Activated CD8-positive, alpha-beta memory T cell treated with anti-CD3 and anti-CD28 coated beads for 36 hours (primary cell): ENCODE data around the gene LZTR1. TPM values are rescaled to one million over a fixed set of nuclear protein-coding genes. Genes with fewer than 3 reads are reported as not detected.
"Not testable (repeated sequence)": the region's sequence is repeated elsewhere in the genome, so short reads cannot be mapped to it uniquely, and the experiment has no call there.

Experiments
- CTCF ChIA-PET: fragments of 350-600 bp; sonication (Branson Sonifier 250); formaldehyde crosslinking; loops from one replicate; lab custom pipeline; 2021; ENCODE audit warnings: antibody characterized with exemption; lab: Charles Lee
- POLR2A ChIA-PET: fragments of 350-600 bp; sonication (Branson Sonifier 250); formaldehyde crosslinking; loops from one replicate; lab custom pipeline; 2021; ENCODE audit warnings: antibody characterized with exemption; lab: Charles Lee
- total RNA-seq, 2 experiments: library from RNA; stranded (reverse); gene quantifications; one replicate each; pipeline ENCODE4 v1.2.3, GENCODE V29; 2021

LZTR1 gene
- total RNA-seq, 2 experiments from 2014 or later, result 62.6 to 74.2 TPM

GRCh38 chr22:20998411-20999336 lies 16.6 kb downstream of the LZTR1 start:
- ChIA-PET POLR2A (interaction anchor here (0.7 to 3.4 kb wide), 3 partner anchors 8 to 41 kb away, joined by 4 to 23 read pairs (median 11); partner anchors contain the start of gene LZTR1), CTCF (no interaction called here)

GRCh38 chr22:20999350-21000206 lies 17.5 kb downstream of the LZTR1 start:
- ChIA-PET POLR2A (interaction anchor here (0.7 to 3.4 kb wide), 3 partner anchors 9 to 42 kb away, joined by 4 to 23 read pairs (median 11); partner anchors contain the start of gene LZTR1), CTCF (interaction anchor here (1.0 kb wide), 1 partner anchor 38 kb away, joined by 3 read pairs; no protein-coding TSS in a partner anchor)

- ChIA-PET POLR2A (interaction anchor here (2.0 to 3.4 kb wide), 2 partner anchors 10 to 18 kb away, joined by 11 to 23 read pairs; partner anchors contain the start of gene LZTR1), CTCF (interaction anchor here (1.0 kb wide), 1 partner anchor 39 kb away, joined by 3 read pairs; no protein-coding TSS in a partner anchor)
Measured at GRCh38 chr22:21000207-21000986, 18.3 kb downstream of the LZTR1 start.

GRCh38 chr22:21000987-21001600 lies 19.0 kb downstream of the LZTR1 start:
- ChIA-PET CTCF (no interaction called here), POLR2A (interaction anchor here (3.4 kb wide), 1 partner anchor 19 kb away, joined by 23 read pairs; the partner anchor contains the start of gene LZTR1)

GRCh38 chr22:21001601-21002325 lies 19.7 kb downstream of the LZTR1 start, which contains the start of gene THAP7:
Gene THAP7 (minus strand): TSS chr22:21002118. CDS start chr22:21001911, 207 bp downstream.
- CTCF ChIA-PET, result interaction anchor here (0.8 to 1.5 kb wide), 4 partner anchors 12 to 198 kb away, joined by 3 to 5 read pairs (median 3); no protein-coding TSS in a partner anchor
- POLR2A ChIA-PET, result interaction anchor here (1.1 to 2.5 kb wide), 3 partner anchors 13 to 22 kb away, joined by 3 to 21 read pairs (median 3); partner anchors contain the start of gene LZTR1

GRCh38 chr22:21003782-21004181 lies 21.7 kb downstream of the LZTR1 start:
- ChIA-PET POLR2A (interaction anchor here (1.1 to 2.5 kb wide), 3 partner anchors 22 to 145 kb away, joined by 4 to 21 read pairs (median 5); partner anchors contain the start of gene LZTR1), CTCF (interaction anchor here (0.6 to 1.8 kb wide), 5 partner anchors 17 to 411 kb away, joined by 3 to 6 read pairs (median 3); no protein-coding TSS in a partner anchor)

- POLR2A ChIA-PET, CTCF ChIA-PET: not testable (repeated sequence)
Measured at GRCh38 chr22:21009208-21009607, 27.1 kb downstream of the LZTR1 start.

GRCh38 chr22:21009638-21010425 lies 27.7 kb downstream of the LZTR1 start:
- POLR2A ChIA-PET, result no interaction called here
- CTCF ChIA-PET, result interaction anchor here (1.3 kb wide), 1 partner anchor 60 kb away, joined by 3 read pairs; no protein-coding TSS in a partner anchor

GRCh38 chr22:21010426-21011113 lies 28.5 kb downstream of the LZTR1 start:
- ChIA-PET POLR2A (interaction anchor here (0.7 kb wide), 1 partner anchor 89 kb away, joined by 3 read pairs; no protein-coding TSS in a partner anchor), CTCF (interaction anchor here (1.3 kb wide), 1 partner anchor 61 kb away, joined by 3 read pairs; no protein-coding TSS in a partner anchor)

GRCh38 chr22:21012446-21013407 lies 30.6 kb downstream of the LZTR1 start:
- ChIA-PET CTCF (interaction anchor here (1.2 kb wide), 2 partner anchors 8 to 11 kb away, joined by 4 to 5 read pairs; partner anchors contain the start of gene THAP7), POLR2A (interaction anchor here (0.7 kb wide), 2 partner anchors 8 to 34 kb away, joined by 3 read pairs; no protein-coding TSS in a partner anchor)

GRCh38 chr22:21013657-21014201 lies 31.6 kb downstream of the LZTR1 start:
- ChIA-PET POLR2A (interaction anchor here (0.6 to 0.8 kb wide), 4 partner anchors 9 to 87 kb away, joined by 3 to 7 read pairs (median 3); no protein-coding TSS in a partner anchor), CTCF (interaction anchor here (1.2 kb wide), 1 partner anchor 12 kb away, joined by 5 read pairs; the partner anchor contains the start of gene THAP7)

- ChIA-PET POLR2A (interaction anchor here (0.6 to 0.8 kb wide), 3 partner anchors 10 to 87 kb away, joined by 3 to 7 read pairs (median 3); no protein-coding TSS in a partner anchor), CTCF (interaction anchor here (1.2 kb wide), 1 partner anchor 12 kb away, joined by 5 read pairs; the partner anchor contains the start of gene THAP7)
Measured at GRCh38 chr22:21014202-21014725, 32.2 kb downstream of the LZTR1 start.
